ENCODE measurements around the gene FAM20C.

FAM20C gene

GRCh38 chr7:171912-172515 is 20.4 kb upstream of the FAM20C start:
- TF ChIP-seq CTCF (IDR thresholded peaks at IDR 0.05; ENCODE audit: low read depth, low read length), result no peak

GRCh38 chr7:173209-173918 is 19.0 kb upstream of the FAM20C start:
- no peak for DNase-seq
- H3K36me3 ChIP-seq, result no peaks in the 10 kb centered on the region
- H3K4me1 ChIP-seq, result no peaks in the 10 kb centered on the region
- no peak overlapping the region for H3K4me3 ChIP-seq (ENCODE audit: low read depth, low read length)
- H3K27me3 ChIP-seq, result peaks cover 10% of the 10 kb centered on the region; the same call in 1 of the 2 replicates
- H3K9me3 ChIP-seq, result no peaks in the 10 kb centered on the region; the same call in 1 of the 2 replicates
- TF ChIP-seq CTCF (IDR thresholded peaks at IDR 0.05; ENCODE audit: low read depth, low read length), result no peak

More at GRCh38 chr7:171912-172515, 20.4 kb upstream of the FAM20C start:
- H3K9me3 ChIP-seq, result no peaks in the 10 kb centered on the region; the same call in 1 of the 2 replicates
- H3K4me1 ChIP-seq, result no peaks in the 10 kb centered on the region
- H3K27me3 ChIP-seq, result peaks cover 17% of the 10 kb centered on the region
- no peaks in the 10 kb centered on the region for H3K36me3 ChIP-seq
- no peak overlapping the region for H3K4me3 ChIP-seq (ENCODE audit: low read depth, low read length)
- no peak for DNase-seq

GRCh38 chr7:174716-175115 is 17.7 kb upstream of the FAM20C start:
- H3K27me3 ChIP-seq, result 0 out of 2 replicates have a peak, but pooled peaks cover 6% of the 10 kb centered on the region
- TF ChIP-seq CTCF (IDR thresholded peaks at IDR 0.05; ENCODE audit: low read depth, low read length), result no peak
- no peaks in the 10 kb centered on the region; the same call in 1 of the 2 replicates for H3K9me3 ChIP-seq
- no peaks in the 10 kb centered on the region for H3K4me1 ChIP-seq
- no peak for DNase-seq
- no peaks in the 10 kb centered on the region for H3K36me3 ChIP-seq
- H3K4me3 ChIP-seq (ENCODE audit: low read depth, low read length), result no peak overlapping the region

GRCh38 chr7:175955-176354 is 16.4 kb upstream of the FAM20C start:
- no peaks in the 10 kb centered on the region for H3K9me3 ChIP-seq
- H3K4me3 ChIP-seq (ENCODE audit: low read depth, low read length), result no peak overlapping the region
- H3K4me1 ChIP-seq, result no peaks in the 10 kb centered on the region
- H3K36me3 ChIP-seq, result no peaks in the 10 kb centered on the region
- DNase-seq, result no peak
- TF ChIP-seq CTCF (IDR thresholded peaks at IDR 0.05; ENCODE audit: low read depth, low read length), result no peak
- H3K27me3 ChIP-seq, result no peaks in the 10 kb centered on the region

- TF ChIP-seq CTCF (IDR thresholded peaks at IDR 0.05; ENCODE audit: low read depth, low read length), result no peak
- Histone ChIP-seq H3K4me3 (ENCODE audit: low read depth, low read length) (no peak overlapping the region), H3K9me3 (no peaks in the 10 kb centered on the region), H3K36me3 (no peaks in the 10 kb centered on the region), H3K27me3 (no peaks in the 10 kb centered on the region), H3K4me1 (no peaks in the 10 kb centered on the region)
- DNase-seq, result no peak
Observed at GRCh38 chr7:176381-176780, 16.0 kb upstream of the FAM20C start.
